ENCODE measurements around the gene CD2AP.
A peak's percentile ranks its signal among the peaks of the same experiment; 100 is the strongest.
"Not testable (repeated sequence)": the region's sequence is repeated elsewhere in the genome, so short reads cannot be mapped to it uniquely, and the experiment has no call there.

The CD2AP gene

GRCh38 chr6:47438481-47439347 is 38.9 kb upstream of the CD2AP start:
- Histone ChIP-seq H3K4me3 (ENCODE audit: low read length) (no peak overlapping the region), H3F3A (ENCODE audit: insufficient read depth, low read length) (no peaks in the 10 kb centered on the region), H2AFZ (ENCODE audit: low read length) (no peak overlapping the region), H3K9me3 (replicated peaks; ENCODE audit: insufficient read depth, low read length) (no peaks in the 10 kb centered on the region), H3K4me1 (ENCODE audit: low read length) (peaks cover 6% of the 10 kb centered on the region), H3K79me2 (ENCODE audit: low read length) (no peaks in the 10 kb centered on the region), H3K9me2 (replicated peaks; ENCODE audit: insufficient read depth, low read length) (no peaks in the 10 kb centered on the region), H3K27me3 (replicated peaks; ENCODE audit: insufficient read depth, low read length) (no peaks in the 10 kb centered on the region), H3K27ac (ENCODE audit: low read length) (no peak overlapping the region), H3K4me2 (ENCODE audit: low read depth, low read length) (no peak overlapping the region), H3K36me3 (replicated peaks; ENCODE audit: insufficient read depth, low read length) (no peaks in the 10 kb centered on the region), H3K9ac (ENCODE audit: low read length) (no peak overlapping the region), H4K20me1 (ENCODE audit: insufficient read depth, low read length) (no peaks in the 10 kb centered on the region)
- no peak for TF ChIP-seq EZH2phosphoT487 (IDR thresholded peaks at IDR 0.05; ENCODE audit: low read length)
- no peak for TF ChIP-seq CTCF (IDR thresholded peaks at IDR 0.05; ENCODE audit: low read length)
- no peak for TF ChIP-seq EZH2 (optimal IDR thresholded peaks at IDR 0.05; ENCODE audit: low read depth, low read length)
- DNase-seq, result no peak

DNA sequence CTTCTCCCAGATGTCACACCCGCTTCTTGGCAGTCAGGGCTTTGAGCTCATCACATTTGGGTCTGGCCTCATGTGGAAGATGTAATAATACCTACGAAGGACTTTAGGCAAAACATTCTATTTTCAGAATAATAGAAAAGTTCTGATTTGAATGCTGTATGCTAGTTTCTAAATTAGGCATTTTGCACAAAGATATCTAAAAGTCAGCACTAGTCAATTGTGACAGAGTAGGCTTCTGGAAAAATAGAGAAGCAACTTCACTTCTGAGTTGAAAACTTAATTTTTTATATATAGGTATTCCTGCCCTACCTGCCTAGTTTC is 38.3 kb upstream of the CD2AP start:
- no peak overlapping the region for H3K27ac ChIP-seq (ENCODE audit: low read length)
- no peaks in the 10 kb centered on the region for H4K20me1 ChIP-seq (ENCODE audit: insufficient read depth, low read length)
- H3K36me3 ChIP-seq (replicated peaks; ENCODE audit: insufficient read depth, low read length), result no peaks in the 10 kb centered on the region
- H3K9me3 ChIP-seq (replicated peaks; ENCODE audit: insufficient read depth, low read length), result no peaks in the 10 kb centered on the region
- H3F3A ChIP-seq (ENCODE audit: insufficient read depth, low read length), result no peaks in the 10 kb centered on the region
- no peak overlapping the region for H3K4me3 ChIP-seq (ENCODE audit: low read length)
- H2AFZ ChIP-seq (ENCODE audit: low read length), result no peak overlapping the region
- H3K4me1 ChIP-seq (ENCODE audit: low read length), result peaks cover 6% of the 10 kb centered on the region
- H3K9ac ChIP-seq (ENCODE audit: low read length), result no peak overlapping the region
- TF ChIP-seq EZH2 (optimal IDR thresholded peaks at IDR 0.05; ENCODE audit: low read depth, low read length) (no peak), CTCF (IDR thresholded peaks at IDR 0.05; ENCODE audit: low read length) (no peak), EZH2phosphoT487 (IDR thresholded peaks at IDR 0.05; ENCODE audit: low read length) (no peak)
- H3K79me2 ChIP-seq (ENCODE audit: low read length), result no peaks in the 10 kb centered on the region
- H3K9me2 ChIP-seq (replicated peaks; ENCODE audit: insufficient read depth, low read length), result no peaks in the 10 kb centered on the region
- H3K27me3 ChIP-seq (replicated peaks; ENCODE audit: insufficient read depth, low read length), result no peaks in the 10 kb centered on the region
- DNase-seq, result no peak
- H3K4me2 ChIP-seq (ENCODE audit: low read depth, low read length), result no peak overlapping the region

DNA sequence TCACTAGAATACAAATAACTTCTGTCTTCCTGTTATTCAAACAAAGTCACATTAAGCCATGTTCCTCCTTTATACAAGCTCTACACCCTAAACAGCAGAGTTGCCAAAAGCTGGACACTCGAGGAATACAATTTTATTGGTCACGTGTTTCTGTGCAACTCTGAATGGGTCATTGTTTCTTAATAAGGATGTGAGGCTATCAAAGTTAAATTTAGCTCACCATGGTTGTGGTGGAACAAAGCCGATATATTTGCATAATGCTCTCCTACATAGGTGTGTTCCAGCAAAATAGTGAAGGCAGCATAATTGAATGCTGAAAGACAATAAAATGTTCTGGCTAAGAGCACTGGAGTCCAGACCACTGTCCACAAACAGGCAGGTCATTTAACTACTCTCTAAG is 36.9 kb upstream of the CD2AP start:
- Histone ChIP-seq H3K27ac (ENCODE audit: low read length) (no peak overlapping the region), H3F3A (ENCODE audit: insufficient read depth, low read length) (no peaks in the 10 kb centered on the region), H3K4me1 (ENCODE audit: low read length) (peaks cover 6% of the 10 kb centered on the region), H3K4me2 (ENCODE audit: low read depth, low read length) (peak overlapping the region; percentile 24; the same call in 1 of the 2 replicates), H3K36me3 (replicated peaks; ENCODE audit: insufficient read depth, low read length) (no peaks in the 10 kb centered on the region), H3K27me3 (replicated peaks; ENCODE audit: insufficient read depth, low read length) (no peaks in the 10 kb centered on the region), H3K9me3 (replicated peaks; ENCODE audit: insufficient read depth, low read length) (no peaks in the 10 kb centered on the region), H2AFZ (ENCODE audit: low read length) (no peak overlapping the region), H3K9me2 (replicated peaks; ENCODE audit: insufficient read depth, low read length) (no peaks in the 10 kb centered on the region), H4K20me1 (ENCODE audit: insufficient read depth, low read length) (no peaks in the 10 kb centered on the region), H3K4me3 (ENCODE audit: low read length) (no peak overlapping the region), H3K9ac (ENCODE audit: low read length) (no peak overlapping the region), H3K79me2 (ENCODE audit: low read length) (no peaks in the 10 kb centered on the region)
- DNase-seq, result peak; percentile 46
- TF ChIP-seq CTCF (IDR thresholded peaks at IDR 0.05; ENCODE audit: low read length) (no peak), EZH2 (optimal IDR thresholded peaks at IDR 0.05; ENCODE audit: low read depth, low read length) (no peak), EZH2phosphoT487 (IDR thresholded peaks at IDR 0.05; ENCODE audit: low read length) (no peak)

DNA sequence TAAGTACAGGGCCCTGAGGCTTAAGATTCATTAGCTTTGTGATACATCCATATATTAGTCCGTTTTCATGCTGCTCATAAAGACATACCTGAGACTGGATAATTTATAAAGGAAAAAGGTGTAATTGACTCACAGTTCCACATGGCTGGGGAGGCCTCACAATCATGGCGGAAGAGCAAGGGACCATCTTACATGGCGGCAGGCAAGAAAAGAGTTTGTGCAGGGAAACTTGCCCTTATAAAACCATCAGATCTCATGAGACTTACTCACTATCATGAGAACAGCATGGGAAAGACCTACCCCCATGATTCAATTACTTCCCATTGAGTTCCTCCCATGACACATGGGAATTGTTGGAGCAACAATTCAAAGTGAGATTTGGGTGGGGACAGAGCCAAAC is 32.6 kb upstream of the CD2AP start:
- not testable (repeated sequence) for H3K9me3 ChIP-seq (replicated peaks; ENCODE audit: insufficient read depth, low read length); H4K20me1 ChIP-seq (ENCODE audit: insufficient read depth, low read length); H3K36me3 ChIP-seq (replicated peaks; ENCODE audit: insufficient read depth, low read length); H3K79me2 ChIP-seq (ENCODE audit: low read length); H3F3A ChIP-seq (ENCODE audit: insufficient read depth, low read length); H3K4me1 ChIP-seq (ENCODE audit: low read length); H3K4me2 ChIP-seq (ENCODE audit: low read depth, low read length); H3K9ac ChIP-seq (ENCODE audit: low read length); H3K27me3 ChIP-seq (replicated peaks; ENCODE audit: insufficient read depth, low read length); H2AFZ ChIP-seq (ENCODE audit: low read length); DNase-seq; H3K9me2 ChIP-seq (replicated peaks; ENCODE audit: insufficient read depth, low read length); H3K4me3 ChIP-seq (ENCODE audit: low read length); H3K27ac ChIP-seq (ENCODE audit: low read length)
